Common myeloid progenitor, CD34-positive (primary cell): ENCODE measurements around the gene PC. TPM values are rescaled to one million over a fixed set of nuclear protein-coding genes. Genes with fewer than 3 reads are reported as not detected.
"Not testable (repeated sequence)": the region's sequence is repeated elsewhere in the genome, so short reads cannot be mapped to it uniquely, and the experiment has no call there.

ENCODE experiments used
- CTCF ChIA-PET: fragments of 350-600 bp; sonication (Branson Sonifier 250); formaldehyde crosslinking; loops from one replicate; lab custom pipeline; 2021; ENCODE audit warnings: antibody characterized with exemption; lab: Charles Lee
- POLR2A ChIA-PET: fragments of 350-600 bp; sonication (Branson Sonifier 250); formaldehyde crosslinking; loops from one replicate; lab custom pipeline; 2021; ENCODE audit warnings: antibody characterized with exemption; lab: Charles Lee
- DNase-seq, 3 donors: peaks; one replicate each; pipeline versions ENCODE4 v3.0.0 to v3.0.0-alpha.2; 2013
- H3K27ac ChIP-seq, 2 experiments: 1 replicate in 1 of 2; 2 replicates in 1 of 2; pipeline ENCODE4 v1.7.0; 2013; ENCODE audit warnings: inconsistent platforms in 2 of 2, low read length in 2 of 2, mild to moderate bottlenecking in 2 of 2, low read depth in 1 of 2, moderate library complexity in 1 of 2; ENCODE audit not compliant: severe bottlenecking in 2 of 2, insufficient read depth in 1 of 2, poor library complexity in 1 of 2
- H3K27me3 ChIP-seq, 5 experiments: replicated peaks in 2 of 5; 1 replicate in 3 of 5; 2 replicates in 2 of 5; pipeline versions ENCODE4 v1.6.1 to v1.7.0; 2013; ENCODE audit warnings: low read length in 4 of 5, mild to moderate bottlenecking in 2 of 5, moderate library complexity in 2 of 5, inconsistent platforms in 1 of 5; ENCODE audit not compliant: insufficient read depth in 5 of 5, control insufficient read depth in 4 of 5
- H3K36me3 ChIP-seq, 4 experiments: 1 replicate in 2 of 4; 2 replicates in 2 of 4; pipeline versions ENCODE4 v1.6.1 to v1.7.0; 2013; ENCODE audit warnings: low read length in 3 of 4, control low read depth in 1 of 4, mild to moderate bottlenecking in 1 of 4; ENCODE audit not compliant: control insufficient read depth in 4 of 4, insufficient read depth in 4 of 4
- H3K4me1 ChIP-seq, 4 experiments: 1 replicate in 3 of 4; 2 replicates in 1 of 4; pipeline versions ENCODE4 v1.6.1 to v1.7.1; 2013; ENCODE audit warnings: low read length in 3 of 4, mild to moderate bottlenecking in 3 of 4, control low read depth in 1 of 4, inconsistent platforms in 1 of 4, moderate library complexity in 1 of 4; ENCODE audit not compliant: control insufficient read depth in 4 of 4, insufficient read depth in 4 of 4; ENCODE audit errors: control extremely low read depth in 1 of 4
- H3K4me3 ChIP-seq, 7 experiments: 1 replicate in 4 of 7; 2 replicates in 3 of 7; pipeline versions ENCODE4 v1.5.1 to v1.7.0; 2013; ENCODE audit warnings: mild to moderate bottlenecking in 7 of 7, low read length in 6 of 7, moderate library complexity in 6 of 7, inconsistent platforms in 2 of 7, low read depth in 2 of 7, control low read depth in 1 of 7; ENCODE audit not compliant: insufficient read depth in 4 of 7, control insufficient read depth in 1 of 7; ENCODE audit errors: extremely low read depth in 1 of 7
- H3K9me3 ChIP-seq, 5 experiments: 1 replicate in 4 of 5; 2 replicates in 1 of 5; pipeline versions ENCODE4 v1.6.1 to v1.7.1; 2013; ENCODE audit warnings: low read length in 4 of 5, mild to moderate bottlenecking in 2 of 5, inconsistent platforms in 1 of 5, low read depth in 1 of 5, moderate library complexity in 1 of 5; ENCODE audit not compliant: control insufficient read depth in 4 of 5, insufficient read depth in 2 of 5; ENCODE audit errors: control extremely low read depth in 1 of 5
- WGBS: methylation state at CpG from one replicate; pipeline ENCODE4 v1.1.5; 2013; ENCODE audit not compliant: insufficient coverage; 5-methylcytosine and 5-hydroxymethylcytosine counted together
- polyA plus RNA-seq: library from polyadenylated mRNA; unstranded; fragments of 120-200 nt; gene quantifications from one replicate; pipeline ENCODE4 v1.2.1, GENCODE V29; 2013

PC gene
- 1.1 TPM for polyA plus RNA-seq

GRCh38 chr11:66958232-66958955 lies at the start of gene PC:
TSS of gene PC (minus strand) at chr11:66958383. CDS start at chr11:66872159, 86,224 bp downstream.
- DNase-seq, result peak; percentile 98 to 99 (median 99)
- Histone ChIP-seq H3K27ac (no peak within 1 kb of the TSS), H3K27me3 (peaks cover 0 to 9% (median 4%) of the 10 kb centered on the region in 5 experiments), H3K4me3 (peak within 1 kb of the TSS; percentile 23 to 78 (median 61)), H3K4me1 (peaks cover 0 to 22% (median 22%) of the 10 kb centered on the region in 4 experiments), H3K9me3 (no peaks in the 10 kb centered on the region), H3K36me3 (no peaks in the 10 kb centered on the region)
- ChIA-PET CTCF (interaction anchor here (0.8 to 0.9 kb wide), 2 partner anchors 26 to 114 kb away, joined by 3 read pairs; no protein-coding TSS in a partner anchor), POLR2A (interaction anchor here (0.6 kb wide), 1 partner anchor 26 kb away, joined by 3 read pairs; no protein-coding TSS in a partner anchor)
- 0% methylated on average over 62 of the region's 74 CpGs for WGBS

GRCh38 chr11:67007126-67007525 lies 48.9 kb upstream of the PC start:
- no peak for DNase-seq
- H3K36me3 ChIP-seq, result no peaks in the 10 kb centered on the region
- H3K9me3 ChIP-seq, result no peaks in the 10 kb centered on the region
- ChIA-PET CTCF (interaction anchor here (1.6 kb wide), 1 partner anchor 31 kb away, joined by 3 read pairs; no protein-coding TSS in a partner anchor), POLR2A (no interaction called here)
- H3K4me1 ChIP-seq, result no peaks in the 10 kb centered on the region
- H3K4me3 ChIP-seq, result no peak overlapping the region
- peaks cover 2 to 26% (median 12%) of the 10 kb centered on the region in 5 experiments for H3K27me3 ChIP-seq
- H3K27ac ChIP-seq, result no peak overlapping the region
- WGBS, result 100% methylated on average over 5 of the region's 7 CpGs

- no peaks in the 10 kb centered on the region for H3K4me1 ChIP-seq
- H3K36me3 ChIP-seq, result no peaks in the 10 kb centered on the region
- WGBS, result 93% methylated on average over 8 of the region's 14 CpGs
- no peaks in the 10 kb centered on the region for H3K9me3 ChIP-seq
- ChIA-PET CTCF (interaction anchor here (1.6 kb wide), 1 partner anchor 30 kb away, joined by 3 read pairs; no protein-coding TSS in a partner anchor), POLR2A (no interaction called here)
- DNase-seq, result peak; percentile 34 to 58 (median 50)
- H3K27me3 ChIP-seq, result peaks cover 2 to 27% (median 10%) of the 10 kb centered on the region in 5 experiments
- no peak overlapping the region for H3K27ac ChIP-seq
- H3K4me3 ChIP-seq, result no peak overlapping the region
Measured at GRCh38 chr11:67006029-67006884, 48.1 kb upstream of the PC start.

- H3K9me3 ChIP-seq, H3K4me3 ChIP-seq, POLR2A ChIA-PET, H3K4me1 ChIP-seq, H3K36me3 ChIP-seq, CTCF ChIA-PET, H3K27ac ChIP-seq, DNase-seq: not testable (repeated sequence)
- peaks cover 0 to 29% (median 9%) of the 10 kb centered on the region in 5 experiments for H3K27me3 ChIP-seq
- 92% methylated on average over 7 of the region's 8 CpGs for WGBS
Measured at GRCh38 chr11:67005200-67005599, 47.0 kb upstream of the PC start.

GRCh38 chr11:67002921-67003411 lies 44.8 kb upstream of the PC start:
- 96% methylated on average over 4 of the region's 5 CpGs for WGBS
- no peaks in the 10 kb centered on the region for H3K4me1 ChIP-seq
- no peaks in the 10 kb centered on the region for H3K36me3 ChIP-seq
- no peak overlapping the region for H3K27ac ChIP-seq
- peaks cover 0 to 13% (median 4%) of the 10 kb centered on the region in 5 experiments for H3K27me3 ChIP-seq
- CTCF ChIA-PET, result no interaction called here
- no peaks in the 10 kb centered on the region for H3K9me3 ChIP-seq
- DNase-seq, result no peak
- no peak overlapping the region for H3K4me3 ChIP-seq
- POLR2A ChIA-PET, result no interaction called here

- Histone ChIP-seq H3K9me3 (no peaks in the 10 kb centered on the region), H3K4me3 (no peak overlapping the region), H3K36me3 (no peaks in the 10 kb centered on the region), H3K27me3 (peaks cover 0 to 13% (median 4%) of the 10 kb centered on the region in 5 experiments), H3K27ac (no peak overlapping the region), H3K4me1 (no peaks in the 10 kb centered on the region)
- POLR2A ChIA-PET, result no interaction called here
- DNase-seq, result no peak
- CTCF ChIA-PET, result no interaction called here
- 85% methylated on average over 7 of the region's 8 CpGs for WGBS
Measured at GRCh38 chr11:67002297-67002913, 44.2 kb upstream of the PC start.
